ENCODE measurements around the gene CDA.
"Not testable (repeated sequence)": the region's sequence is repeated elsewhere in the genome, so short reads cannot be mapped to it uniquely, and the experiment has no call there.

Gene CDA

DNA sequence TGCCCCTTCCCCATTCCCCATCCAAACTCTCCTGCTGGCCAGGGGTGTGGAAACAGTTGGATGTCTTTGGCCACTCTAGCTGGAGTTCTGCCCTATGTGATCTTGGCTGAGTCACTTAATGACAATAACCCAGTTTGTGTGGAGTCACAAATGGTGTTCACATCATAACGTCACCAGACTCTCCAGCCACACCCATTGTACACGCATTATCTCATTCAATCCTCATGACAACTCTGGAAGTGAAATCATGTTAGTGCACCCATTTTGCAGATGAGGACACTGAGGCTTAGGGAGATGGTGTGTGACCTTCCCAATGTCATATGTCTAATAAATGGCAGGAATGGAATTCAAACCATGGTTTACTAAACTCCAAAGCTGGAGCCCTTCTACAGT lies 1.2 kb upstream of the CDA start:
- no peak for DNase-seq

DNA sequence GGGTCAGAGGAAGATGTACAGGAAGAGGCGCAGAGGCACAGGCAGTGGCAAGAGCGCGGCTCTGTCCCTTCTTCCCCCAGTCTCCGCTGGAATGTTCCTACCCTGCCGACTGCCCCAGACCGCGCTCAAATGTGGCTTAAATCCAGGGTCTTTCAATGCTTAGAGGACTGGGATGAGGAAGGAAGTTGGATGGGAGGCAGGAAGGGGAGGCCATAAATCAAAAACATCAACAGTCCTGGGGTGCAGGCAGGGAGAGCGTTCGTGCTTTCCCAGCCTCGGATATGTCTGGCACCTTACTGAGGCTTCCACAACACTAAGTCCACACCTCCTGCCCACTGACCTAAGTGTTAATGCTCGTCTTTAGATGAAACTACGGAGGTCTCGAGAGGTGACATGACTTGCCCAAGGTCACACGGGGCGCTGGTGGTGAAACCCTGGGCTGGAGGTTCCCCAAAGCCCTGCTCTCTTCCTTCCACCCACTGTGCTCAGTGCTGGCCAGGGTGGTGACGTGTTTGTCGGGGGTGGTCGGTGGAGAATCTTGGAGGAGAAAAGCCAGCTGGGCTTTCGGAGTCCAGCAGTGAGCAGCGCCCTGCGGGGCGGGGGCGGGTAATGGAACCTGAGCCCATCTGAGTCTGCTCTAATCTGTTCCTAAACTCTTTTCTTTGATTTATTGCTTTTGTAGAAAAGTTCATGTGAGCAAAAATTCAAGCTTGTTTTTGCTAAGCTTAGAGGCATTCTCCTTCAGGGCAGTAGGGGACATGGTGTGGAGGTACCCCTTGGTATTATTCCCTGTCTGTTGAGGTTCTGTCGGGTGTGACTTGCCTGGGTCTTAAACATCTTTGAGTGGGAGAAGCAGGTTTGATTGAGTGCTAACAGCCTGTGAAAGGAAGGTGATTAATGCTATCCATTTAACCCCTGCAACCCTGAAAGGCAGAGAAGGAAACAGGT lies 708 bp downstream of the CDA start:
- no peak for DNase-seq

DNA sequence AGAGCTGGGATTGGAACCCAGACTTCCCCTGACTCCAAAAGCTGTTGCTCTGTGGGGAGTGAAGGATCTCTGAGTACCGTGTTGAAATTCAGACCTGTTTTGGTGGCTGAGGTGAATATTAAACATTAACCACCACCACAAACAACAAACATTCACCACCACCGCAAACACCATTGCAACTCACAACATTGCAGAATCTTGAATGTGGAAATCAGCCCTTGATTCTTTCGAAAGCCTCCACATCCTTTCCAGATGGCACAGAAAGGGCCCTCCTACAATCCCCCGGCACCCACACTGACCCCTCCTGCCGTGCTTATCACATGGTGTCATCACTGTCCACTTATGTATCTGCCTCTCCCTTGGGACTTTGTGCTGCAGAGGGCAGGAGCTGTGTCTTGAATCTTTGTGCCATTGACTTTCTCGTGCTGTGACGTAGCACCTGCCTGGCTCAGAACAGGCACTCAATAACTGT lies 1.4 kb downstream of the CDA start:
- DNase-seq, result no peak

DNA sequence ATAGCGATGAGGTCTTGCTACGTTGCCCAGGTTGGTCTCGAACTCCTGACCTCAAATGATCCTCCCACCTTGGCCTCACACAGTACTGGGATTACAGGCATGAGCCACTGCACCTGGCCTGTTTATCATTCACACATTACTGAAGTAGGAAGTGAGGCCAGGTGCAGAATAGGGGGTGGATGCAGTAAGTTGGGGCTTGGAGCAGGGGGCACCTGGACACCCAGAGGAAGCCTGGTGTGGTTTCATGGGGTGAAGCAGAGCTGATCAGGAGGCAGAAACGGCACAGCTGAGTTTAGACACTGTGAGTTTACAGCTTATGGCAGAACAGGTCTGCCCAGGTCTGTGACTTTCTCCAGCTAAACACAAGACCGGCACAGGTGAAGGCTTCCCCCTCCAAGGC lies 4.9 kb downstream of the CDA start:
- DNase-seq, result no peak

DNA sequence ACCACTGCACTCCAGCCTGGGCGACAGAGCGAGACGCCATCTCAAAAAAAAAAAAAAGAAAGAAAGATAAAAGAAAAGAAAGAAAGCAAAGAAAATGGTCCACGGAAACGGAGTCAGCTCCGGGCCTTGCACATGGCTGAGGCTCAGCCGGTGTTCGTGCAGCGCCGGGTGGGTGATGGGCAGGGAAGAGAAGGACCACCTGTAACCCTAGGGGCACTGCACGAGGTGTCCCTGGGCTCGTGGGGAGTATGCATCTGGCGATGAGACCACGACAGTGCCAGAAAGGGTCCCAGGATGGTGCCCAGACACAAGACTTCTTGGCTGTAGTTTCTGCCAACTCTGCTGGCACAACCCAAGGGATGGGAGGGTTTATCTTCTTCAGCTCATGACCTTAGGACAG lies 5.8 kb downstream of the CDA start:
- no peak for DNase-seq

DNA sequence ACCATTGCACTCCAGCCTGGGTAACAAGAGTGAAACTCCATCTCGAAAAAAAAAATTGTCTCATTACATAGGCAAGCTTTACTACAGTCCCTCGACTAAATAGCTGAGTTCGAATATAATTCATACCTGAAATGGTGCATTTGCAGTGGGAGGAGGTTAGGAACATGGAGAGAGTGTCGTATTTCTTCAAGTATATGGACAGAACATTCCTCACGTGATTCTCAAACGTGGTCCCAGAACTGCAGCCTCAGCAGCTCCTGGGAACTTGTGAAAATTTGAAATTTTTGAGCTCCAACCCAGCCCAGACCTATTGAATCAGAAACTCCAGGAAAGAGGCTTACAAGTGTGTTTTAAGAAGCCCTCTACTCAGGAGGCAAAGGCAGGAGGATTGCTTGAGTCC lies 7.2 kb downstream of the CDA start:
- DNase-seq, result no peak

DNA sequence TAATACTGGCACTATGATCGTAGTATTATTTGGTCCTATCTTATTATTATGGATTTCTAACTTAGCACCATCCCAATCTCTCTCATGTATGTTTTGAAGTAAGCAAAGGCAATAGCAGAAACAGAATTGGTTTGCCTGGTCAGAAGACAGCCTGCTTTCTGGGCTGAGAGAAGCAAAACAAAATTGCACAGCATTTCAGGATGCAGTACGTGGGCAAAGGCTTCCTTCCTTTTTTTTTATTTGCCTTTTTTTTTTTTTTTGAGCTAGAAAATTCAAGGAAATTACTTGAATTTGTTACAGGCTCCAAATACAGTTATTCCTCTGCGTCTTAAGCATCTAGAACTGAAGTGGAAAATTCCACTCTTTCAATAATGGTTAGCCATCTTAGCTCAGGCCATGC lies 8.8 kb downstream of the CDA start:
- no peak for DNase-seq

DNA sequence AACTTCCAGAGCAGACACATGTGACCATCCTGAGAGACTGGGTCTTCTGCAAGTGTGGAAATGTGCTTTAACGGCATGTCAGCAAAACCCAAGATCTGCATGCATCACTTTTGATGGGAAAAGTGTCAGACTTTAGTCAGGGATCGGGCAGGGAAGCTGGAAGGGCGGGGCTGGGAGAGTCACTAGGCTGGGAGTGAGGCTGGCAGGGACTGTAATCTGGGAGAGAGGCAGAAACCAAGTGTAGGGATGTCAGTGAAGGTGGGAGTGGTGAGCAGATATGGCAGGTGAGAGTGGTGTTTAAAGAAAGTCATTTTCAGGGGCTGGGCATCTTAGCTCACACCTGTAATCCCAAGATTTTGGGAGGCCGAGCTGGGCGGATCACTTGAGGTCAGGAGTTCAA lies 11.3 kb downstream of the CDA start:
- no peak for DNase-seq

DNA sequence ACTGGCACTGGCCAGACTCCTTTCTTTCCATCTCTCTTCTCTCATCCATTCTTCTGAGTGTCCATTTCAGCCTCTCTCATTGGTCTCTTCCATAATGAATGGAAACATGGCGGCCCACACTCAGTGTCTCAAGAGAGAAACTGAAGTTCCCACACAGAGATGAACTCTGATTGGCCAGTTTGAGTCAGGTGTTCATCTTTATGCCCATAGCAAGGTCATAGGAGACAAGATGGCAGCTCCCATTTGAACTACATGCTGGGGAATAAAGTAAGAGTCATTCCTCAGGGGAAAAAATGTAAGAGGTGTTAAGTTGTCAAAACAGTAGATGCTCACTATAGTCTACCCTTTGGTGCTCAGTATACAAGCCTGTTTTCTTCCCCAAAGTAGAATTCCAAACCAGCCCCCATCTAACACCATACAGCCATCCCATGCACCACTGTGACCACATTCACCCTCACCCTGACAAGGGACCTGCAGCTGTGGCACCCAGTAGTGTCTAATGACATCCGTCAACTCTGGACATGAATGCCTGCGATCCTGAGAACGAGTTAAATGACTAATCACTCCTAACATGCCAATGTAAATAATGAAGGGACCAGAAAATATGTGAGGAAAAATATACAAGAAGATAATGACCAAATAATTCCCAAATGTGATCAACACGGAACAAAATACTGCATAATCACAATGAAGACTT lies 12.4 kb downstream of the CDA start:
- DNase-seq, result no peak

DNA sequence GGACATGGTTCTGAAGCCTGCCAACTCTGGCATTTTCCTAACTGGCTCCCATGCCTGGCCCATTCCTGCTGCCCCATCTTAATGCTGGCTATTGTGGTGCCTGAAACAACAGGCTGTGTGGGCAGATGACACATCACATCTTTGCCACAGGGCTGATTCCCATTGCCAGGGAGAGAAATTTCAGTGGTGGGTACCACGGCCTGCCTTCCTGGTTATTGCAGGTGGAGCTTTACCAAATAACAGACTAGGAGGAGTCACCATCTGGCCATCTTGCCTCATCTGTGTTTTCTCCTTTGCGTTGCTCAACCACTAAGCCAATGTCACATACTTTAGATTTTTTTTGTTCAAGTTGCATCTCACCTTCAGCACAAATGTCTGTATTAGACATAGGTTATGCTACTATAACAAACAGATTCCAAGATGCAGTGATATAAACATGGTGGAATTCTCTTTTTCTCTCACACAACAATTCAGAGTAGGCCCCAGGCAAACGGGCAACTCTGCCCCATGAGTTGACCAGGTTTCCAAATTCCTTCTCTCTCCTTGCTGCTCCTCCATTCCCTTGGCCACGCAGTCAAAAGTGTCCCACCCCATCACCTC lies 14.1 kb downstream of the CDA start:
- DNase-seq, result no peak

DNA sequence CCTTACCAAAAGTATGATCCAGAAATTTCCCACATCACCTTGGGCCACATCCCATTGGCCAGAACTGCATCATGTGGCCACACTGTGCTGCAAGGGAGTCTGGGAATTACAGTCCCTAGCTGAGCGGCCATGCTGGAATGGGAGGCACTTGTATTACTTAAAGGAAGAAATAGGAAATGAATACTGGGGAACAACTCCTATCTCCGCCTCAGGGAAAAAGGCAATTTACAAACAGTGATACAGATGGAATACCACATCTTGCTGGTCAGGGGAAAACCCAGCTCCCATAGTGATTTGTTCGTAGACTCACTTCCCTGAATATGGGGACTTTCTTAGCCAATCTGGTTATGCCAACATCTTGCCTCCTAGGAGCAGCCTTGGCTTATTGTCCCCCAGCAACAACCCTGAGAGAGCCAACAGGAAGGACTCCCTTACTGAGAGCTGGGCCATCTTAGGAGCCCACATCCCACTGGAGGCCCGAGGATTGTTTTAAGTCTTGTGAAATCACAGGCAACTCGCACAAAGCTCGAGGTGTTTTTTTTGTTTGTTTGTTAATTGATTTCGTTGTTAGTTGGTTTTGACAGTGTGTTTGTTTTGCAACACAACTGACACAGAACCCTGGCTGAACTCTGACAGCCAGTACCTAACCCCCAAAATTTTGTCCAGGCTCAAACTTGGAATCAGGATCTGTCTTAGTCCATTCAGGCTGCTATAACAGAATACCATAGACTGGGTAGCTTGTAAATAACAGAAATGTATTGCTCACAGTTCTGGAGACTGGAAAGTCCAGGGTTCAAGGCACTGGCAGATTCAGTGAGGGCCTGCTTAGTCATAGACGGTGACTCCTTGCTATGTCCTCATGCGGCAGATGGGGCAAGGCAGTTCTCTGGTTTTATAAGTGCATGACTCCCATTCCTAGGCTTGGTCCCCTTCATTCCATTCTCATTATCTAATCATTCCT lies 14.9 kb downstream of the CDA start:
- no peak for DNase-seq

DNA sequence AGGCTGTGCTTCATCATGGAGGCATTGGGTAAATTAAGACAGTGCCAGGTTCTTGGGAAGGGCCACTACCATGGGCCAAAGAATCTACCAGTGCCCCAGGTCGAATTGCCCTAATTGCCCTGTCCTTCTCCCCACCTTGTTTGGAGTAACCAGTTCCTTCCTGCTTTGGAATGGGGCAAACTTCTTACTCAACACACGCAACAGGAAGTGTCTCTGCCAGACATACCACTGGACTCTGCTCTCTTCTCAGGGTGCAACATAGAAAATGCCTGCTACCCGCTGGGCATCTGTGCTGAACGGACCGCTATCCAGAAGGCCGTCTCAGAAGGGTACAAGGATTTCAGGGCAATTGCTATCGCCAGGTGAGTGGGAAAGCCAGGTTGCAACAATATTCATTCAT lies 15.8 kb downstream of the CDA start:
- DNase-seq, result no peak

DNA sequence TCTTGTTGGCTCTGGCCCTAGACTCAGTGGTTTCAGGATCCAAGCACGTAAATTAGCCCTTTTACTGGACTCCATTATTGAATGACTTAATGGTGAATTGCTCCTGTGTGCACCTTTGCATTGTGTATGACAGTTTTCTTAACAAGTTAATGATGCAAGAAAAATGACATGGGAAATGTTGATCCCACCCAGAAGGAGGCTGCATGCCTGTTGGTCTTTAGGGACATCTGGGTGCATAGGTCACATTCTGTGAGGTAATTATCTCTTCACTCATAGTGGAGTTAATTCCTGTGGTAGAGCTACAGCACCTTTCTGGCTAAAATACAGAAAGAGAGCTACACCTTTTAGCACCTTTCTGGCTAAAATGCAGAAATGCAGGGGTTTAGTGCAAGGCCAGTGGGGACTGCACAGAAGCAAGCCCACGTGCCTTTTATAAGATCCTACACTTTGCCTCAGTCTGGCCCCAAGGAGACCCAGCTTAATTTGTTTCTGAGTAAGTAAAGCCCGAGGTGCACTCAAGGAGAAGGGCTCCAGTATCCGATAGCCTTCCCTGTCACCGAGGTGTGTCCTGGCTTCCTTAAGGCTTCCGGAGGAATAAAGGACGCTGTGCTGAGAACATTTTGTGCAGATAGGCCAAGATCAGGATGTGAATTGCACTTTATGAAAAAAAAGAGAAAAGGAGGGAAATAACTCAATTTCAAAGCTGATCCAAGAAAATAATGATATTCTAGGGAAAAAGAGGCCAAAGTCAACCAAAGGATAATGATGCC lies 18.1 kb downstream of the CDA start:
- not testable (repeated sequence) for DNase-seq

DNA sequence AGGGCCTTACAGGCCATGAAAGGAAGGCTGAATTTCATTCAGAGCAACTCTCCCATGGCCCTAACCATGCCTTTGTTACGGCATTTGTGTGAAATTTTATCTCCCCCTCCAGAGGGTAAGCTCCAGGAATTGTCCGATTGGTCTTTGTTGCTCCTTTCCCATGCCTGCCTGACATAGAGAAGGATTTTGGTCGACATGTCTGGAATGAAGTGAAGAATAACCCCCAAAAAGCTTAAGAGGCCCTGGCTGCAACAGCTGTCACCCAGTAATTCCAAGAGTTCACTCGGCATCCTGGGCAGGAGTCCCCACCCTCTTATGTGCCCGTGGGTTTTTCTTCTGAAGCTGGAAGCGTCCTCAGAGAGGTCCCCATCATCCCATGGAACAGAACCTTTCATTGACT lies 20.6 kb downstream of the CDA start:
- no peak for DNase-seq

DNA sequence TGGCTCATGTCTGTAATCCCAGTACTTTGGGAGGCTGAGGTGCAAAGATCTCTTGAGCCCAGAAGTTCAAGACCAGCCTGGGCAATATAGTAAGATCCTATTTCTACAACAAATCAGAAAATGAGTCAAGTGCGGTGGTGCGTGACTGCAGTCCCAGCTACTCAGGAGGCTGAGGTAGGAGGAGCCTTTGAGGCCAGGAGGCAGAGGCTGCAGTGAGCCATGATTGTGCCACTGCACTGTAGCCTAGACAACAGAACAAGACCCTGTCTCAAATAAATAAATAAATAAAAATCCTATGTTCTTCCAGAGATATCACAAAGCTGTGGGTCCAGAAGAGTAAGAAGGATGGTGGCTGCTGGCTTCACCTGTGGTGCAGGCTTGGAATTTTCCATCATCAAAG lies 22.1 kb downstream of the CDA start:
- no peak for DNase-seq

DNA sequence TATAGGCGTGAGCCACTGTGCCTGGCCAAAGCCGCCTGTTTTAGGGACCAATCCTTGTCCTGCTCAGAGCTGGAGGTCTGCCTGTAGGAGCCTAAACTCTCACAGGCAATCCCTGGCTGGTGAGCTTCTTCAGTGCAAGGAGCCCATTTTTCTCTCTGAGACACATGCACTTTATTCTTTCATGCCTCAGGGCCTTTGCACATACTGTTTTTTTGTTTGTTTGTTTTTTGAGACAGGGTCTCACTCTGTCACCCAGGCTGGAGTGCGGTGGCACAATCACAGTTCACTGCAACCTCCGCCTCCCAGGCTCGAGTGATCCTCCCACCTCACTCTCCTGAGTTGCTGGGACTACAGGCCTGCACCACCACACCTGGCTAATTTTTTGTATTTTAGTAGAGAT lies 22.8 kb downstream of the CDA start:
- DNase-seq, result no peak

DNA sequence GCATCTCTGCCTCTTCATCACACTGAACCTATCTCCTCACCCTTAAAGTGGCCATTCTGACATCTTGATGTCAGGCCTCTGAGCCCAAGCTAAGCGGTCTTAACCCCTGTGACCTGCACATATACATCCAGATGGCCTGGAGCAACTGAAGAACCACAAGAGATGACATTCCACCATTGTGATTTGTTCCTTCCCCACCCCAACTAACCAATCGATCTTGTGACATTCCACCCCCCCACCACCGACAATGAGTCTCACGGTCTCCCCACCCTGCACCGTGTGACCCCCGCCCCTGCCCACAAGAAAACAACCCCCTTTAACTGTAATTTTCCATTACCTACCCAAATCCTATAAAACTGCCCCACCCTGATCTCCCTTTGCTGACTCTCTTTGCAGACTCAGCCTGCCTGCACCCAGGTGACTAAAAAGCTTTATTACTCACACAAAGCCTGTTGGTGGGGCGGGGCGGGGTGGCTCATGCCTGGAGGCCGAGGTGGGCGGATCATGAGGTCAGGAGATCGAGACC lies 23.4 kb downstream of the CDA start:
- DNase-seq, result no peak

DNA sequence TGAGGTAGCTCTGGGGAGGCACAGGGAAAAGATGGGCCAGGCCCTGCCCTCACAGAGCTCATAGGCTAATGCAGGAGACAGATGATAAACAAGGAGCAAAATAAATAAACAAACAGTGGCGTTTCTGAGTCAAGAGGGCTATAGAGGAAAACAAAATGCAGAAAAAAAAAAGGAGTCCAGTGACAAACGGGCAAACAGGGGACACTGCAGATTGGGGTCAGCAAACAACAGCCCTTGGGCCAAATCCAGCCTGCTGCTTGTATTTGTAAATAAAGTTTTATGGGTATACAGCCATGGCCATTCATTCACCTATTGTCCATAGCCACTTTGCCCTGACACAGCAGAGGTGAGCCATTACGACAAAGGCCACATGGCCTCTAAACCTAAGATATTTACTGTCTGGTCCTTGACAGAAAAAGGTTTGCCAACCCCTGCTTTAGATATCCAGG lies 25.3 kb downstream of the CDA start:
- no peak for DNase-seq

DNA sequence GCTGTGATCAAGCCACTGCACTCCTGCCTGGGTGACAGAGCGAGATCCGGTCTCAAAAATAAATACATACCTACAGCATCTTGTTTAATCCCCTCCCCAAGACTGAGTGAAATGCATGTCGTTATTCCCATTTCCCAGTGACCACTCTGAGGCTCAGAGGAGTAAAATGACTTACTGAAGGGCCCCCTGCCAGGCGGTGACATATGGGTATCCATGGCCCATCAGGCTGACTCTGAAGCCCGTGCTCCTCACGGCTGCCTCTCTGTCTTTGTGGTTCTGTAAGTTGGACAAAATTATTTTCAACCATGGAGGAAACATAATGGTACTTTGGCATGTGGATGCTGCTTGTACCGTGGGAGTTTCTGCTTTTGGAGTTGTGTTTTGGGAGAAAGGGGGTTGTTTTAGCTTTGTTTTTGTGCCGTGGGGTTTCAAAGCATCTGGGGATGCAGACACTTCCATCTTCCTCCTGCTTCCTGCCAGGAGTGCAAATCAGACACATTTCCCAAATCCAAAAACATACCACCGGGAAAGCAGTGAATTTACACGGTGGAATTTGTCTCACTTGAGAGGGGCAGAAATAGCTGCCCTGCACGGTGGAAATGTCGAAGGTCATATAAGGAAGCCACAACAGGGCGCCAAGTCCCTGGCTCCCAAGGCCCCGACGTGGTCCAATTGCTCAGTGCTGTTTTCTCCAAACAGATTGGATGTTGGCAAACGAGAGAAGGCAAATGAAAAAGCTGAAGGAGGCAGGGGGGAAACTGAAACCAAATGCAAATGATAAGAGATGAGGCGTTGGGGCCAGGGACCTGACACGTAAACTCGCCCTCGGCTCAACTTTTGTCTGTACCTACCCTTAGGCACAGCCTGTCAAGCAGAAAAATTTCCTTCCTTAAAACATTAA lies 27.3 kb downstream of the CDA start:
- no peak for DNase-seq

DNA sequence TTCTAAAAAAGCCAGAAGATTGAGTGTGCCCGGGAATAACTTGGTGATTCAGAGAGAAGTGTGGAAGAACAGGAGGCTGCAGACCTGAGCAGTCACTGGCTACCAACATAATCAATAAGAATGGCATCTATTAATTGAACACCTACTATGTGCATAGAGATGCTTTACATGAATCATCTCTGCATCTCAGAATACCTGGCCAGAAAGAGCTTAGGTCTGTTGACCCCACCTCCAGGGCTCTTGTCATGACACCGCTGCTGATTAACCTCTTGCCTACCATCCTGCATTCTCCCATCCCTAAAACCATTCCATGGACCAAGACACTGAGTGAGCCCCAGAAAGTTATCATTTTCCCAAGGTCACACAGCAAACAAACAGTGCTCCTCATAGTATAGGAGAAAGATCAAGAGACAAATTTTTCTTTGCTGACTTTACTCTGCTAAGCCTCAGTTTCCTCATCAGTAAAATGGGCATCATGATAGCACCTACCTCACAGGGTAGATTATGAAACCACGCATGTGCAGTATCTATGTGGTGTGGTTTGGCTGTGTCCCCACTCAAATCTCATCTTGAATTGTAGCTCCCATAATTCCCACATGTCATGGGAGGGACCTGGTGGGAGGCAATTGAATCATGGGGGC lies 28.1 kb downstream of the CDA start:
- no peak for DNase-seq

All from activated CD4-positive, alpha-beta T cell treated with anti-CD3 and anti-CD28 coated beads, Interleukin-2, amount 50 U/mL, for 1 hour (primary cell).